GM19324 (cell line): Measurements from ENCODE around the gene BICC1.
"Not testable (repeated sequence)": the region's sequence is repeated elsewhere in the genome, so short reads cannot be mapped to it uniquely, and the experiment has no call there.

ENCODE experiments used
- ATAC-seq: cut with Tn5 transposase; IDR thresholded peaks from one replicate; pipeline ENCODE4 v1.9.1; 2021; ENCODE audit warnings: mild to moderate bottlenecking, moderate library complexity; ENCODE audit not compliant: unreplicated experiment, low FRiP score

BICC1 gene

DNA sequence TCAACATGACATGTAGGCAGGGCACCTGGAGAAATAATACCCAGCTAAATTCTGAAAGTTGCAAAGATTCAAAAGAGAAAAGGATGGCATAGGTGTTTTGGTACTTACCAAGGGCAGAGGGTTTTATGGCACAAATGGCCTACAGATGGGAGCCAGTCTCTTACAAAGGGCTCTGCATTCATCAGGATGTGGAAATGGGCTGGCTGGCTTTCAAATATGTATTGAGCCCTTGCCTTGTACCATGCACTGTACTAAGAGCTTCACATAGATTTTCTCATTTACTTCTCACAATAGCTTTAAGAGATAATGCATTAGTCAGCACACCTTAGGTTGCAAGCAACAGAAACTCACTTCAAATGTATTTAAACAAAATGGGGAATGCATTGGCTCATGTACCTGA, 327.1 kb downstream of the BICC1 start:
- no peak for ATAC-seq

DNA sequence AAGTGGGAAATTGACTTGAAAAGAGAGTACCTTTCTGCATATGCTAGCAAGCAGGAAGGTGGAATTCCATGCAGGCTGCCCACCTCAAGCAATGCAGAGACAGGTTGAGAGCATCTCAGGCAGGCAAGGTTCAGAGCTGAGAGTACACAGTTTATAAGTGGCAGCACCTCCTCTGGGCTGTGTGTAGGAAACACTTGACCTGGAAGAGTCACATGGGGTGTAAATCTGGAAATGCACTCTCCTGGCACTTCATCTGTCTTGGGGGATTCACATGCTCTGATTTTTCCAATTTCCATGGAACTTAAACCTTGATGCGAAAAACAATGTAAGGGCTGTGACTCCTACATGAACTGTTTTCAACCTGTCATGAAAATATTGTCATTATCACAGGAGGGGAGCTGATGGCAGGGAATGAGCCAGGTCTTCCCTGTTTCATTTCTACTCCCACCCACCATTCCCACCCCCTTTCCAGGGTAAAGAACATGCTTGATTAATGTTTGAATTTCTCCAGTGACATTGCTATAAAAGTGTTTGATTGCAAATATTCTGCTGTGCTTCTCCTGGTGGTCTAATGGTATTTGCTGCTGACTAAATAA, 328.3 kb downstream of the BICC1 start:
- no peak for ATAC-seq

DNA sequence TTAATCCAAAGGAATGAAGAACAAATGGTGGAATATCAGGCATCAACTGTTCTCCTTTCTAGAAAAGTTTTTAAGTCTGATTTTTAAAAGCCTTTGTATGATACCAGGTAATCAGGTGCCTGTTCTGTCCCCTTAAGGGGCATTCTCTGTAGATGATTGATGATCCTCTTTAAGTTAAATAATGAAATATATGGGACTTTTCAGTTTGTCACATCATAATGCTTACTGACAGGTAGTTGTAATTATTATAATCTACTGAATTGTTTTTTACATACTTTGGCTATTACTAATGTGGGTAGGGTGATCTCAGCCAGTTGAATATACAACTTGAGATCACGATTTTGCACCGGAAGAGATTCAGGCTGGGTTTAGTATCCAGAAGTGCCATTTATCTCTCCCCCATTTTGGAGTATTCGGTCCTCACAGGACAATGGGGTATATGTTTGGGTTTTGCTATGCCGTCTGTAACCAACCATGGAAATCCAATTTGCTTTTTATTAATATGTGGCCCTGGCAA, 330.2 kb downstream of the BICC1 start:
- no peak for ATAC-seq

DNA sequence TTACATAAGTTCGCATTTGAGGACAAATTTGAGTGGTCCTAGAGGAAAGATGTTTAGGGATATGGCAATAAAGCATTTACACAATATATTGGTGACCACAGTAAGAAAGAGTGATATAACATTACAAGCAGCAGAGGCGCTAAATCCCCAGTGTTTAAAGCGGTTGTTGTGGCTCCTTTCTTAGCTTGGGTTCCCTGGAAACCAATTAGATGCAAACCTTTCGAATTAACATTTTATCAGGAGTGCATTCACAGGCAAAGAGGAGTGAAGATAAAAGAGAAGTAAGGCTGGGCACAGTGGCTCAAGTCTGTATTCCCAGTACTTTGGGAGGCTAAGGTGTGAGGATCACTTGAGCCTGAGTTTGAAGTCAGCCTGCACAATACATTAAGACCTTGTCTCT, 331.1 kb downstream of the BICC1 start:
- ATAC-seq = no peak

DNA sequence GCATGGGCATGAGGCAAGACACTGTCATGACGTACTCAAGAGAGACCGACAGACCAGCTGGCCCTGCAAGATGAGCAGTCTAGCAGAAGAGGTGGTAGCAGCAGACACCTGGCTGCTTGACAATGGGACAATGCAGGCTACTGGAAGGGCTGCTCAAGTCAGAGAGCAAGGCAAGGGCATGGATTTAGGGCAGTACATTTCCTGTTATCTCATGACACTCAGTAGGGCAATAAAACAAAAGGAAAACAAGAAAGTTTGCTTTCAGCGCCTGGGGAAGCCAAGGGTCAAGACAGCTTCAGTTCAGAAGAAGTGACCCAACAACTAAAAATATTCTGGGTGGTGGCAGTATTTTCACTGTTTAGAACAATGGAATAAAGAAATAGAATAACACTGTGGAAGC, 332.0 kb downstream of the BICC1 start:
- ATAC-seq = no peak

DNA sequence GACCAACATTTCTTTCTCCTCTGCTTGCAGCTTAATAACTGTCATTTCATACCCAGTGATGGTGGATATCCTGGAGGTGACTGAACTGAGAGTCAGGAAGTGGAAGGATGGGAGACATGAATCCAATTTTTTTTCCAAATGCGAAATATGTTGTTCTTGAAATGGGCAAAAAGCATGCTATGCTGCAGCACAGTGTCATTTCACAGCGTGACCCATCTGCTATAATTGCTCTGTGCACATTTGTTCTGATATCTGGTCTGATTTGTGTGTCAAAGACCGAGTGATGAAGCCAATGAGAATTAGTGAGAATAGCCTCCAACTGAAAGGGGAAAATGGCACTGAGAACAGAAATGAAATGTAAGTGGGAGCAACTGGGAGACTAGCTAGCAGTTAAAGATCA, 334.2 kb downstream of the BICC1 start:
- ATAC-seq = no peak

DNA sequence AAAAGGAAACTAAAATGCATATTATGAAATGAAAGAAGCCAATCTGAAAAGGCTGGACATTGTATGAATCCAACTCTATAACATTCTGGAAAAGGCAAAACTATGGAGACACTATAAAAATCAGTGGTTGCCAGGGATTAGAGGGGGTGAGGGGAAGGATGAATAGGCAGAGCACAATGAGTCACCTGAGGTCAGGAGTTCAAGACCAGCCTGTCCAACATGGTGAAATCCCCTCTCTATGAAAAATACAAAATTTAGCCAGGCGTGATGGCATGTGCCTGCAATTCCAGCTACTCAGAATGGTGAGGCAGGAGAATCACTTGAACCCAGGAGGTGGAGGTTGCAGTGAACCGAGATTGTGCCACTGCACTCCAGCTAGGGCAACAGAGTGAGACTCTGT, 338.9 kb downstream of the BICC1 start:
- no peak for ATAC-seq

DNA sequence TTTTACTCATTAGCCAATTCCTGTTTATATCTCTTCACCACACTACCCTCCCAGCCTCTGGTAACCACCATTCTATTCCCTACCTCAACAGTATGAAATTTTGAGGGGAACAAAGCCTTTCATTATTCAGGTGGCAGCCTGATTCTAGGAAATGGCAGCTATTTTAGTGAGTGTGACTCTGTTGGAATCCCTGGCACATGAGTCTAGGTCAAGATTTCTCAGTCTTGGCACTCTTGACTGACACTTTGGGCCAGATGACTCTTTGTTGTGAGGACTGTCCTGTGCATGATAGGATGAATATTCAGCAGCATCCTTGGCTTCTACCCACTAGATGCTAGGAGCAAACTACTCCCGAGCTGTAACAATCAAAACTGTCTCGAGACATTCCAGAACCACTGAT, 341.0 kb downstream of the BICC1 start:
- no peak for ATAC-seq

DNA sequence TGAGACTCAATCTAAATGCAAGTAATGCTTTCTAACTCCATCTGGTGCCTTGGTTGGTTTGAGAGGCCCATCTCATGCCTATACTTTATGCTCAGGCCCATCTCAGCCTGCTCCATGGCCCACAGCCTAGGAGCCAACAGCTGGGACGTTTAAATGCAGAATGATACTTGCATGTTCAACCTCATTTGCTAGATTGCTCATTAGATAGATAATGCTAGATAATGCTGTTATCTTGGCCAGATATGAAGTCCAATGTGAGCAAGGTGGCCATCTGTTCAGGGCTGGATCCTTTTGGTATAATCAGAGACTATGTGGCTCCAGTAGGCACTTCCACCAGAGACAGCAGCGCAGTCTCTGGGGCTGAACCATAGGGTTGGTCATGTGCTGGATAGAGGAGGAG, 342.1 kb downstream of the BICC1 start:
- ATAC-seq = no peak

DNA sequence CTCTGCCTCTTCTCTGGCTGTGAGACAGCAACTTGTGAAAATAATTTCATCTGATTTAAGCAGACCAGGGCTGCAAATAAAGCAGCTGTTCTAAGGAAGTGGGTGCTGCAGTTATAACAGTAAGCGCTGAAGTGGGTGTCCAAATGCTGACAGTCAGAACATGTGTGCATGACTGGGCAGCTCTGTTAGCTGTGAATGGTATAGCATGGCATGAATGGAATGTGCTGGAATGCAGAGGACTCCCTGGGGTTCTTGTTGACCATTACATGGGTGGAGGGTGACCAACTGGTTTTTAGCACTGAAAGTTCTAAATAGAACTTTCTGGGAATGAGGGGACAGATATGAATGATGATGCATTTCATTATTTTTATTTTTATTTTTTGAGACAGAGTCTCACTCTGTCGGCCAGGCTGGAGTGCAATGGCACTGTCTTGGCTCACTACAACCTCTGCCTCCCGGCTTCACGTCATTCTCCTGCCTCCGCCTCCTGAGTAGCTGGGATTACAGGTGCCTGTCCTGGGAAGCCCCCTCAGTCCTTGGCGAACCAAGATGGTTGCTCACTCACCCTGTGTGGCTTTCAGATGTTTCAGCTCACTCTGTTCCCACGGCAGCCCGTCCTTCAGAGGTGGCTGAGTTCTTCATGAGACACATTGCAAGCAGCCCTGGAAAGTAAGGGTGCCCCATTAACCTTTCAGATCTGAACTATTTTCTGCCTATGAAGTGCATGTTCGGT, 344.0 kb downstream of the BICC1 start:
- ATAC-seq = no peak

DNA sequence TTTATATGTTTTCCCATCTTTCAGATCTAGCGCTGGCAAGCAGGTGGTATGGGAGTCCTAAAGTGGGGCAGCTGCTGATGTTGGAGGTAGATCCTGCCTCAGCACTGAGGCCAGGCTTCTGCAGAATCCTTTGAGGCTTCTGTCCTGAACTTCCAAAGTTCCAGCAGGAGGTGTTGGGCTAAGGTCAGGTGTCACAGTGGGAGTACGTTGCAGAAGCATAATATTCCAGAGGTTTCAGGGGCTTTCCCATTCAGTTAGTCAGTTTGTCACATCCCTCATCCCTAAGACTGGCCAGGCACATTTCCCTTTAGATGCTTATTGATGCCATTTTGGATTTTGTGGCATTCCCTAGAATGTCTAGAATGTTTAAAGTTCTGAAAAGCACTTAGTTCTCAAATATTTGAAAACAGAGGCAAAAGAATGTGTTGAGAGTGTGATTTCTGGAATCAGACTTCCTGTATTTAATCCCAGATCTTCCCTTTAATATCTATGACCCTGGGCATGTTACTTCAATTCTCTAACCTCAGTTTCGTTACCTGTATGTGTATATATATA, 344.7 kb downstream of the BICC1 start:
- no peak for ATAC-seq

DNA sequence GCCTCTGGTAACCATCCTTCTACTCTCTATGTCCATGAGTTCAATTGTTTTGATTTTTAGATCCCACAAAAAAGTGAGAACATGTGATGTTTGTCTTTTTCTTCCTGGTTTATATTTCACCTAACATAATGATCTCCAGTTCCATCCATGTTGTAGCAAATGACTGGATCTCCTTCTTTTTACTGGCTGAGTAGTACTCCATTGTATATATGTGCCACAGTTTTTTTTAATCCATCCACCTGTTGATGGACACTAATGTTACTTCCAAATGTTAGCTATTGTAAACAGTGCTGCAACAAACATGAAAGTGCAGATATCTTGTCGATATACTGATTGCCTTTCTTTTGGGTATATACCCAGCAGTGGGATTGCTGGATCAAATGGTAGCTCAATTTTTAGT, 345.5 kb downstream of the BICC1 start:
- ATAC-seq = not testable (repeated sequence)

DNA sequence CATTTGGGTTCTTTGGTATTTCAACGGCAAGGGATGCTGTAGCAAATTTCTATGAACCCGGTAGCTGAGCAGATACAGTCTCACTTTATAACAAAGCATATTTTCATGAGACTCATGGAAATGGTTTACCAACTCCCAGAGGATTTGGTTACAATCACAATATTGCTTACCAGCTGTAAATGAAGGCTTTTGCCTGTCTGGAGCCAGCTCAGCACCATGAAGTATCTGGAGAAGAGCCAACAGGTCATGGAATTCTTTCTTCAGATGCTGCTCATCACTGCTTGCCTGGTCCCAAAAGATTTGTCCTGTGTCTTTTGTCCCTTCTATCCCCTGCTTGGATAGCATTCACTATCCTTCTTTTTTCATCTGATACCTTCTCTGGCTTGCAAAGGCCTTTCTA, 346.9 kb downstream of the BICC1 start:
- ATAC-seq = no peak

DNA sequence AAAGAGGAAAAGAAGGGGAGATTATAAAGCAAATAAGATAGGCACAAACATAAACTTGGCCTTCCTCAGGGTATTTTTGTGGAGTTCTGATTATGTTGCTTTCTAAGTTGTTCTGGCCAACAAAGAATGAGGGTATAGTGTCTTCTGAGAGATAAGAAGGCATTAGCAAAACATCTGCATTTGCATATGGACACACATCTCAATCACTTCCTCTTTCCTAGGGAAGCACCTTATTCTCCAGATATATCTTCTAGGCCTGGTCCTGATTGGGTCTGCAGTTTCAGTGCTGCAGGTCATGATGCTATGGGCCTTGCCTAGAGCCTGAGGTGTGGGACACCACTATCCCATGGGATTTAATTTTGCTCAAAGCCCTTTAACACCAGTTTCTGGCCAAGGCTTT, 355.0 kb downstream of the BICC1 start:
- peak; percentile 81 for ATAC-seq

DNA sequence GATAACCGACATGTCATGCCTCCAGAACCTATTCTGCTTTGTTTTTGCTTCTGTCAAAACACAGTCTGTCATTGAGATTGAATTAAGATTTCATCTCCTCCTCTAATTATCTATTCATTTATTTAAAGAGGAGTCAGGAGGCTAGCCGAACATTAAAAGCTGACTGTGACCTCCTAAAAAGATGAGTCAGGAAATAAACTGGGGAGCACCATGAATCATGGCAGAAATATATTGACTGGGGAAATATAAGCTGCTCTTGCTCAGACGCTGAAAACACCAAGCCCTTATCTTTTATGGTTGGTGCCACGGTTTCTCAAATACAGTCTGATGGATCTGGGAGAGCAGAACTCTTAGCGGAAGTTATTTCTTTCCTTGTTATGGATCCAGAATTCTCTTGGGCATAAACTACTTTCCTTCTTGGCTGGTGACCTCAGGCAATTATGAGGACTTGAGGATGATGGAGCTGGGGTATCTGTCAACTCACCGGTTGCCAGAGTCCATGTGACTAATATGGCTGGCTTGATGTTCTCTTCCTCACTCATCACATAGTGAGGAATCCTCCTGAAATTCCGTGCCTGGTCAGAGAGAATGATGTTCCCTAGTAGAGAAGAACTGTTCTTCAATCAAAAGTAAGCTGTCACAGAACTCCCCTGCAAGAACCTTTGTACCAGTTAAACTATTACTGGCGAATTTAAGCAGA, 356.2 kb downstream of the BICC1 start:
- ATAC-seq = no peak

DNA sequence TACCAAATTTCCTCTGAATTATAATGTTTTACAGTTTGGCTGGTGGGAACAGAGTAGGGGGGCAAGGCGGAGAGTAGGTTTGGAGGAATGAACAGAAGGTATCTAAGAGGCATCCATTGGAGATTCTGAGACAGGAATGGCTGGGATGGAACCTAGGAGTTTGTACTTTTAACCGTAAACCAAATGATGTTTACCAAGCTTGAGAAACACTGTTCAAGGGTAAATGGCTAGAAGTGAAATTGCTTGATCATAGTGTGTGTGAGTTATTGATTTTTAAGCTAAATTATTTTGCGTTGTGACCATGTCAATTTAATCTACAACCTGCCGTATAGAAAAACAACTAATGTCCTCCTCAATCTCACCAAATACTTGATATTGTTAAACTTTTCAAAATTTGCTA, 357.4 kb downstream of the BICC1 start:
- ATAC-seq = no peak

DNA sequence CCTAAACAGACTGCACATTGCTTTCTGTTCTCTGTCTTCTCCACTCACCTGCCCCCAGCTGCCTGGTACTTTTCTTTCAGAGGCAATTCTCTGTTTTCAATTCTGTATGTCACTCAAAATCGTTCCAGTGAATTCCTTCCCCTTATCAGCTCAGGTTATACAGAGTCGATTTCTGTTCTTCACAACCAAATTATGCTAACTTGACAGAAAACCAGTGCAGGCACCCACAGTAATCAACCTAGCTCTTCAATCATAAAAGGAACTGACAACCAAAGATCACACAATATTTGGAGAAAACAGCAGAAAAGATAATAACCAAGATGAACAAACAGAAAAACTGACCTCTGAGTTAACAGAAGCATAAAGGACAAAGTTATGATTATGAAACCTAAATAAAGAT, 360.5 kb downstream of the BICC1 start:
- no peak for ATAC-seq
